ENCODE measurements around the gene RPL23. TPM values are rescaled to one million over a fixed set of nuclear protein-coding genes. Genes with fewer than 3 reads are reported as not detected.

The RPL23 gene
- total and polyA plus RNA-seq, 9 of the 15 experiments (the other 6 are each of a cell fraction or from before 2014, with no cell fraction given): 1,745 to 3,667 (median 3,096) TPM

DNA sequence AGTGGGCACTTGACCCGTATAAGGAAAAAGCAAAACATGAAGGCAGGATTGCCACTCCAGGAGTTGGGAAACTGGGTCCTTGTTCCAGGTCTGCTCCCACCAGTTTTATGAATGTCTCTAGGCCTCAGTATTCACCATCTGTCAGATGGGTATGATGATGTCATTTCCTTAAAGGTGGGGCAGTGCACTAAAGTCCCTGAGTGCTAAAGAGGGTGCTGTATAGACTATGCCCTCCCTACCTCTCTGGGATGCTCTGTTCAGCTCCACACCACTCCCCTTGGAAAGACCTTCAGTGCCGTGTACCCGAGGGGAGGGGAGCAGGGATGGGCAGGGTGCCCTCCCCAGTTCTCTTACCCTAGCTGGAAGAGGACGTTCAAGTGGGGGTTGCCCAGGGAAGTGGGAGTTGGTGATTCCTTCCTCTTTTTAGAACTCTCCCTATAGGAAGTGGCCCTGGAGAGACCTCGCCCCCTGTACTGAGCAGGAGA is 18.5 kb upstream of the RPL23 start (continued):
- TF ChIP-seq, protein P1, sequence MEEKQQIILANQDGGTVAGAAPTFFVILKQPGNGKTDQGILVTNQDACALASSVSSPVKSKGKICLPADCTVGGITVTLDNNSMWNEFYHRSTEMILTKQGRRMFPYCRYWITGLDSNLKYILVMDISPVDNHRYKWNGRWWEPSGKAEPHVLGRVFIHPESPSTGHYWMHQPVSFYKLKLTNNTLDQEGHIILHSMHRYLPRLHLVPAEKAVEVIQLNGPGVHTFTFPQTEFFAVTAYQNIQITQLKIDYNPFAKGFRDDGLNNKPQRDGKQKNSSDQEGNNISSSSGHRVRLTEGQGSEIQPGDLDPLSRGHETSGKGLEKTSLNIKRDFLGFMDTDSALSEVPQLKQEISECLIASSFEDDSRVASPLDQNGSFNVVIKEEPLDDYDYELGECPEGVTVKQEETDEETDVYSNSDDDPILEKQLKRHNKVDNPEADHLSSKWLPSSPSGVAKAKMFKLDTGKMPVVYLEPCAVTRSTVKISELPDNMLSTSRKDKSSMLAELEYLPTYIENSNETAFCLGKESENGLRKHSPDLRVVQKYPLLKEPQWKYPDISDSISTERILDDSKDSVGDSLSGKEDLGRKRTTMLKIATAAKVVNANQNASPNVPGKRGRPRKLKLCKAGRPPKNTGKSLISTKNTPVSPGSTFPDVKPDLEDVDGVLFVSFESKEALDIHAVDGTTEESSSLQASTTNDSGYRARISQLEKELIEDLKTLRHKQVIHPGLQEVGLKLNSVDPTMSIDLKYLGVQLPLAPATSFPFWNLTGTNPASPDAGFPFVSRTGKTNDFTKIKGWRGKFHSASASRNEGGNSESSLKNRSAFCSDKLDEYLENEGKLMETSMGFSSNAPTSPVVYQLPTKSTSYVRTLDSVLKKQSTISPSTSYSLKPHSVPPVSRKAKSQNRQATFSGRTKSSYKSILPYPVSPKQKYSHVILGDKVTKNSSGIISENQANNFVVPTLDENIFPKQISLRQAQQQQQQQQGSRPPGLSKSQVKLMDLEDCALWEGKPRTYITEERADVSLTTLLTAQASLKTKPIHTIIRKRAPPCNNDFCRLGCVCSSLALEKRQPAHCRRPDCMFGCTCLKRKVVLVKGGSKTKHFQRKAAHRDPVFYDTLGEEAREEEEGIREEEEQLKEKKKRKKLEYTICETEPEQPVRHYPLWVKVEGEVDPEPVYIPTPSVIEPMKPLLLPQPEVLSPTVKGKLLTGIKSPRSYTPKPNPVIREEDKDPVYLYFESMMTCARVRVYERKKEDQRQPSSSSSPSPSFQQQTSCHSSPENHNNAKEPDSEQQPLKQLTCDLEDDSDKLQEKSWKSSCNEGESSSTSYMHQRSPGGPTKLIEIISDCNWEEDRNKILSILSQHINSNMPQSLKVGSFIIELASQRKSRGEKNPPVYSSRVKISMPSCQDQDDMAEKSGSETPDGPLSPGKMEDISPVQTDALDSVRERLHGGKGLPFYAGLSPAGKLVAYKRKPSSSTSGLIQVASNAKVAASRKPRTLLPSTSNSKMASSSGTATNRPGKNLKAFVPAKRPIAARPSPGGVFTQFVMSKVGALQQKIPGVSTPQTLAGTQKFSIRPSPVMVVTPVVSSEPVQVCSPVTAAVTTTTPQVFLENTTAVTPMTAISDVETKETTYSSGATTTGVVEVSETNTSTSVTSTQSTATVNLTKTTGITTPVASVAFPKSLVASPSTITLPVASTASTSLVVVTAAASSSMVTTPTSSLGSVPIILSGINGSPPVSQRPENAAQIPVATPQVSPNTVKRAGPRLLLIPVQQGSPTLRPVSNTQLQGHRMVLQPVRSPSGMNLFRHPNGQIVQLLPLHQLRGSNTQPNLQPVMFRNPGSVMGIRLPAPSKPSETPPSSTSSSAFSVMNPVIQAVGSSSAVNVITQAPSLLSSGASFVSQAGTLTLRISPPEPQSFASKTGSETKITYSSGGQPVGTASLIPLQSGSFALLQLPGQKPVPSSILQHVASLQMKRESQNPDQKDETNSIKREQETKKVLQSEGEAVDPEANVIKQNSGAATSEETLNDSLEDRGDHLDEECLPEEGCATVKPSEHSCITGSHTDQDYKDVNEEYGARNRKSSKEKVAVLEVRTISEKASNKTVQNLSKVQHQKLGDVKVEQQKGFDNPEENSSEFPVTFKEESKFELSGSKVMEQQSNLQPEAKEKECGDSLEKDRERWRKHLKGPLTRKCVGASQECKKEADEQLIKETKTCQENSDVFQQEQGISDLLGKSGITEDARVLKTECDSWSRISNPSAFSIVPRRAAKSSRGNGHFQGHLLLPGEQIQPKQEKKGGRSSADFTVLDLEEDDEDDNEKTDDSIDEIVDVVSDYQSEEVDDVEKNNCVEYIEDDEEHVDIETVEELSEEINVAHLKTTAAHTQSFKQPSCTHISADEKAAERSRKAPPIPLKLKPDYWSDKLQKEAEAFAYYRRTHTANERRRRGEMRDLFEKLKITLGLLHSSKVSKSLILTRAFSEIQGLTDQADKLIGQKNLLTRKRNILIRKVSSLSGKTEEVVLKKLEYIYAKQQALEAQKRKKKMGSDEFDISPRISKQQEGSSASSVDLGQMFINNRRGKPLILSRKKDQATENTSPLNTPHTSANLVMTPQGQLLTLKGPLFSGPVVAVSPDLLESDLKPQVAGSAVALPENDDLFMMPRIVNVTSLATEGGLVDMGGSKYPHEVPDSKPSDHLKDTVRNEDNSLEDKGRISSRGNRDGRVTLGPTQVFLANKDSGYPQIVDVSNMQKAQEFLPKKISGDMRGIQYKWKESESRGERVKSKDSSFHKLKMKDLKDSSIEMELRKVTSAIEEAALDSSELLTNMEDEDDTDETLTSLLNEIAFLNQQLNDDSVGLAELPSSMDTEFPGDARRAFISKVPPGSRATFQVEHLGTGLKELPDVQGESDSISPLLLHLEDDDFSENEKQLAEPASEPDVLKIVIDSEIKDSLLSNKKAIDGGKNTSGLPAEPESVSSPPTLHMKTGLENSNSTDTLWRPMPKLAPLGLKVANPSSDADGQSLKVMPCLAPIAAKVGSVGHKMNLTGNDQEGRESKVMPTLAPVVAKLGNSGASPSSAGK (IDR thresholded peaks at IDR 0.05): no peak
- TF ChIP-seq ZC3H4 (CRISPR knock-in tag; IDR thresholded peaks at IDR 0.05; ENCODE audit: borderline replicate concordance) (no peak), NR3C1 (CRISPR knock-in tag; IDR thresholded peaks at IDR 0.05) (no peak)
